ENCODE data around the gene AP3S1. TPM values are rescaled to one million over a fixed set of nuclear protein-coding genes. Genes with fewer than 3 reads are reported as not detected.

AP3S1 gene
- total and polyA plus RNA-seq, 2 of the 13 experiments (the other 11 are each of a cell fraction or from before 2014, with no cell fraction given), result 50.5 to 85.9 TPM

- TF ChIP-seq ZNF468 (CRISPR knock-in tag; IDR thresholded peaks at IDR 0.05) (0 out of 2 replicates have a peak, but pooled peaks have one; percentile 36), TCF12 (IDR thresholded peaks at IDR 0.05) (no peak), TCF12 (CRISPR knock-in tag; IDR thresholded peaks at IDR 0.05) (no peak), ZSCAN22 (CRISPR knock-in tag; IDR thresholded peaks at IDR 0.05) (no peak), REPIN1 (CRISPR knock-in tag; IDR thresholded peaks at IDR 0.05; ENCODE audit: borderline replicate concordance, low read depth) (0 out of 2 replicates have a peak, but pooled peaks have one; percentile 72), ARID2 (CRISPR knock-in tag; IDR thresholded peaks at IDR 0.05; ENCODE audit: borderline replicate concordance) (no peak), STAG1 (CRISPR knock-in tag; IDR thresholded peaks at IDR 0.05) (no peak), SNAI1 (CRISPR knock-in tag; IDR thresholded peaks at IDR 0.05; ENCODE audit: borderline replicate concordance) (peak; percentile 42; the same call in 1 of the 2 replicates), ZFAT (CRISPR knock-in tag; conservative IDR thresholded peaks at IDR 0.05) (0 out of 2 replicates have a peak, but pooled peaks have one; percentile 48), KLF11 (CRISPR knock-in tag; IDR thresholded peaks at IDR 0.05) (peak; percentile 93), ZFP36 (IDR thresholded peaks at IDR 0.05; ENCODE audit: borderline replicate concordance, low read depth, low read length, partially characterized antibody) (no peak), PLRG1 (conservative IDR thresholded peaks at IDR 0.05) (no peak), KMT2A (CRISPR knock-in tag; IDR thresholded peaks at IDR 0.05) (peak; percentile 80), ZNF121 (CRISPR knock-in tag; IDR thresholded peaks at IDR 0.05) (no peak; the same call in 1 of the 2 replicates), ZNF136 (CRISPR knock-in tag; IDR thresholded peaks at IDR 0.05; ENCODE audit: low read depth) (no peak; the same call in 1 of the 2 replicates), HNRNPK (IDR thresholded peaks at IDR 0.05; ENCODE audit: low read depth, low read length, poor library complexity, severe bottlenecking) (no peak)
- TF ChIP-seq, protein P1, sequence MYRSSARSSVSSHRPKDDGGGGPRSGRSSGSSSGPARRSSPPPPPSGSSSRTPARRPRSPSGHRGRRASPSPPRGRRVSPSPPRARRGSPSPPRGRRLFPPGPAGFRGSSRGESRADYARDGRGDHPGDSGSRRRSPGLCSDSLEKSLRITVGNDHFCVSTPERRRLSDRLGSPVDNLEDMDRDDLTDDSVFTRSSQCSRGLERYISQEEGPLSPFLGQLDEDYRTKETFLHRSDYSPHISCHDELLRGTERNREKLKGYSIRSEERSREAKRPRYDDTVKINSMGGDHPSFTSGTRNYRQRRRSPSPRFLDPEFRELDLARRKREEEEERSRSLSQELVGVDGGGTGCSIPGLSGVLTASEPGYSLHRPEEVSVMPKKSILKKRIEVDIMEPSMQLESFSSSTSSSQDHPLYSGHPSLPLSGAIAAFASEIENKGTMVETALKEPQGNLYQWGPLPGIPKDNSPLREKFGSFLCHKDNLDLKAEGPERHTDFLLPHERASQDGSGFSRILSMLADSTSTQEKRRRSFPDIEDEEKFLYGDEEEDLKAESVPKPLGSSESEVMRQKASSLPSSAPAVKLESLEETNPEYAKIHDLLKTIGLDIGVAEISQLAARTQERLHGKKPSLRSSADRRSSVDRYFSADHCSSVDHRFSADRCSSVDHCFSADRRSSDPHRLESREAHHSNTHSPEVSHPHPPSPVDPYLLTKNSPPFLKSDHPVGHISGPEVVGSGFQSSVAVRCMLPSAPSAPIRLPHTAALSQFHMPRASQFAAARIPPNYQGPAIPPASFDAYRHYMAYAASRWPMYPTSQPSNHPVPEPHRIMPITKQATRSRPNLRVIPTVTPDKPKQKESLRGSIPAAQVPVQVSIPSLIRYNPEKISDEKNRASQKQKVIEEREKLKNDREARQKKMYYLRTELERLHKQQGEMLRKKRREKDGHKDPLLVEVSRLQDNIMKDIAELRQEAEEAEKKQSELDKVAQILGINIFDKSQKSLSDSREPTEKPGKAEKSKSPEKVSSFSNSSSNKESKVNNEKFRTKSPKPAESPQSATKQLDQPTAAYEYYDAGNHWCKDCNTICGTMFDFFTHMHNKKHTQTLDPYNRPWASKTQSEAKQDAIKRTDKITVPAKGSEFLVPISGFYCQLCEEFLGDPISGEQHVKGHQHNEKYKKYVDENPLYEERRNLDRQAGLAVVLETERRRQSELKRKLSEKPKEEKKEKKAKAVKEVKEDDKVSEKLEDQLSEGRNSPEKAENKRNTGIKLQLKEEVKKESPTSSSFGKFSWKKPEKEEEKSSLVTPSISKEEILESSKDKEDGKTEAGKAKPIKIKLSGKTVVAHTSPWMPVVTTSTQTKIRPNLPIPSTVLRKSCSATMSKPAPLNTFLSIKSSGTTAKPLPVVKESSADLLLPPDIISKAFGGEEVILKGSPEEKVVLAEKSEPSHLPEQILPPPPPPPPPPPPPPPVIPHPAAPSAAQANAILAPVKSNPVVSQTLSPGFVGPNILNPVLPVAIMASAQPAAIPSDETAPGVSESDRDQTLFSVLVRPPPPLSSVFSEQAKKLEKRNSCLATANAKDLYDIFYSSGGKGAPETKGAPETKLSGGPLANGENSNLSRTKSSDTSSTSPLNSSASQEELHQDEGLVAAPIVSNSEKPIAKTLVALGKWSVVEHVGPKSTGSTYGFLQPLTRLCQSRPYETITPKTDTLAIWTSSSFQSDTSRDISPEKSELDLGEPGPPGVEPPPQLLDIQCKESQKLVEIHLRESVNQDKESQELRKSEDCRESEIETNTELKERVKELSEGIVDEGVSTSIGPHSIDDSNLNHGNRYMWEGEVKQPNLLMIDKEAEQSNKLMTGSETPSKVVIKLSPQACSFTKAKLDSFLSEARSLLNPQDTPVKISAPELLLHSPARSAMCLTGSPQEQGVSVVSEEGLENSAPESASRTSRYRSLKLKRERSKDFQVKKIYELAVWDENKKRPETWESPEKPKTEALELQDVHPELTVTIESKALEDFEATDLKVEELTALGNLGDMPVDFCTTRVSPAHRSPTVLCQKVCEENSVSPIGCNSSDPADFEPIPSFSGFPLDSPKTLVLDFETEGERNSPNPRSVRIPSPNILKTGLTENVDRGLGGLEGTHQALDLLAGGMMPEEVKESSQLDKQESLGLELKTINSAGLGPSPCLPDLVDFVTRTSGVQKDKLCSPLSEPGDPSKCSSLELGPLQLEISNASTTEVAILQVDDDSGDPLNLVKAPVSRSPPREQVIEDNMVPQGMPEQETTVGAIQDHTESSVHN (CRISPR knock-in tag; IDR thresholded peaks at IDR 0.05), result no peak; the same call in 1 of the 2 replicates
- TF ChIP-seq, protein P2, sequence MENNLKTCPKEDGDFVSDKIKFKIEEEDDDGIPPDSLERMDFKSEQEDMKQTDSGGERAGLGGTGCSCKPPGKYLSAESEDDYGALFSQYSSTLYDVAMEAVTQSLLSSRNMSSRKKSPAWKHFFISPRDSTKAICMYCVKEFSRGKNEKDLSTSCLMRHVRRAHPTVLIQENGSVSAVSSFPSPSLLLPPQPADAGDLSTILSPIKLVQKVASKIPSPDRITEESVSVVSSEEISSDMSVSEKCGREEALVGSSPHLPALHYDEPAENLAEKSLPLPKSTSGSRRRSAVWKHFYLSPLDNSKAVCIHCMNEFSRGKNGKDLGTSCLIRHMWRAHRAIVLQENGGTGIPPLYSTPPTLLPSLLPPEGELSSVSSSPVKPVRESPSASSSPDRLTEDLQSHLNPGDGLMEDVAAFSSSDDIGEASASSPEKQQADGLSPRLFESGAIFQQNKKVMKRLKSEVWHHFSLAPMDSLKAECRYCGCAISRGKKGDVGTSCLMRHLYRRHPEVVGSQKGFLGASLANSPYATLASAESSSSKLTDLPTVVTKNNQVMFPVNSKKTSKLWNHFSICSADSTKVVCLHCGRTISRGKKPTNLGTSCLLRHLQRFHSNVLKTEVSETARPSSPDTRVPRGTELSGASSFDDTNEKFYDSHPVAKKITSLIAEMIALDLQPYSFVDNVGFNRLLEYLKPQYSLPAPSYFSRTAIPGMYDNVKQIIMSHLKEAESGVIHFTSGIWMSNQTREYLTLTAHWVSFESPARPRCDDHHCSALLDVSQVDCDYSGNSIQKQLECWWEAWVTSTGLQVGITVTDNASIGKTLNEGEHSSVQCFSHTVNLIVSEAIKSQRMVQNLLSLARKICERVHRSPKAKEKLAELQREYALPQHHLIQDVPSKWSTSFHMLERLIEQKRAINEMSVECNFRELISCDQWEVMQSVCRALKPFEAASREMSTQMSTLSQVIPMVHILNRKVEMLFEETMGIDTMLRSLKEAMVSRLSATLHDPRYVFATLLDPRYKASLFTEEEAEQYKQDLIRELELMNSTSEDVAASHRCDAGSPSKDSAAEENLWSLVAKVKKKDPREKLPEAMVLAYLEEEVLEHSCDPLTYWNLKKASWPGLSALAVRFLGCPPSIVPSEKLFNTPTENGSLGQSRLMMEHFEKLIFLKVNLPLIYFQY (CRISPR knock-in tag; IDR thresholded peaks at IDR 0.05; ENCODE audit: borderline replicate concordance), result 0 out of 2 replicates have a peak, but pooled peaks have one; percentile 38
These were observed at the start of gene AP3S1, which contains the start of gene ATG12 (continued) for GRCh38 chr5:115841382-115842088.

Data from HepG2 (cell line).